Measurements from ENCODE around the gene USP48.

USP48 gene

GRCh38 chr1:21725748-21726392 lies 57.1 kb downstream of the USP48 start:
- Histone ChIP-seq H3K36me3 (ENCODE audit: control insufficient read depth, insufficient read depth, low read length) (peaks cover 11% of the 10 kb centered on the region), H3K4me3 (replicated peaks; ENCODE audit: low read depth, low read length) (no peak overlapping the region)
- no peak for TF ChIP-seq CTCF (IDR thresholded peaks at IDR 0.05; ENCODE audit: insufficient read depth, low read length, poor library complexity, severe bottlenecking)

GRCh38 chr1:21724570-21724969 lies 58.4 kb downstream of the USP48 start:
- no peak for TF ChIP-seq CTCF (IDR thresholded peaks at IDR 0.05; ENCODE audit: insufficient read depth, low read length, poor library complexity, severe bottlenecking)
- peaks cover 11% of the 10 kb centered on the region for H3K36me3 ChIP-seq (ENCODE audit: control insufficient read depth, insufficient read depth, low read length)
- no peak for DNase-seq (ENCODE audit: extremely low read depth, insufficient read length)
- H3K27me3 ChIP-seq (replicated peaks; ENCODE audit: control insufficient read depth, insufficient read depth, low read length), result no peaks in the 10 kb centered on the region
- no peak overlapping the region for H3K4me3 ChIP-seq (replicated peaks; ENCODE audit: low read depth, low read length)

More at GRCh38 chr1:21725748-21726392, 57.1 kb downstream of the USP48 start:
- DNase-seq (ENCODE audit: extremely low read depth, insufficient read length), result no peak
- H3K27me3 ChIP-seq (replicated peaks; ENCODE audit: control insufficient read depth, insufficient read depth, low read length), result no peaks in the 10 kb centered on the region

GRCh38 chr1:21724098-21724497 lies 58.9 kb downstream of the USP48 start:
- DNase-seq (ENCODE audit: extremely low read depth, insufficient read length), result no peak

GRCh38 chr1:21721295-21721985 lies 61.5 kb downstream of the USP48 start:
- TF ChIP-seq CTCF (IDR thresholded peaks at IDR 0.05; ENCODE audit: insufficient read depth, low read length, poor library complexity, severe bottlenecking), result no peak
- no peaks in the 10 kb centered on the region for H3K27me3 ChIP-seq (replicated peaks; ENCODE audit: control insufficient read depth, insufficient read depth, low read length)
- H3K4me3 ChIP-seq (replicated peaks; ENCODE audit: low read depth, low read length), result no peak overlapping the region
- DNase-seq (ENCODE audit: extremely low read depth, insufficient read length), result no peak
- peaks cover 11% of the 10 kb centered on the region for H3K36me3 ChIP-seq (ENCODE audit: control insufficient read depth, insufficient read depth, low read length)

More at GRCh38 chr1:21724098-21724497, 58.9 kb downstream of the USP48 start:
- no peaks in the 10 kb centered on the region for H3K27me3 ChIP-seq (replicated peaks; ENCODE audit: control insufficient read depth, insufficient read depth, low read length)
- peaks cover 11% of the 10 kb centered on the region for H3K36me3 ChIP-seq (ENCODE audit: control insufficient read depth, insufficient read depth, low read length)
- TF ChIP-seq CTCF (IDR thresholded peaks at IDR 0.05; ENCODE audit: insufficient read depth, low read length, poor library complexity, severe bottlenecking), result no peak
- H3K4me3 ChIP-seq (replicated peaks; ENCODE audit: low read depth, low read length), result no peak overlapping the region

GRCh38 chr1:21716169-21716568 lies 66.8 kb downstream of the USP48 start:
- peaks cover 20% of the 10 kb centered on the region for H3K36me3 ChIP-seq (ENCODE audit: control insufficient read depth, insufficient read depth, low read length)
- no peaks in the 10 kb centered on the region for H3K27me3 ChIP-seq (replicated peaks; ENCODE audit: control insufficient read depth, insufficient read depth, low read length)
- DNase-seq (ENCODE audit: extremely low read depth, insufficient read length), result no peak
- no peak overlapping the region for H3K4me3 ChIP-seq (replicated peaks; ENCODE audit: low read depth, low read length)
- no peak for TF ChIP-seq CTCF (IDR thresholded peaks at IDR 0.05; ENCODE audit: insufficient read depth, low read length, poor library complexity, severe bottlenecking)
